ENCODE measurements around the gene TTC7B.
A peak's percentile ranks its signal among the peaks of the same experiment; 100 is the strongest.

TTC7B gene

GRCh38 chr14:90804292-90805083 is 11.7 kb downstream of the TTC7B start:
- DNase-seq: no peak

- no peak for DNase-seq
Observed at GRCh38 chr14:90803249-90803648, 13.0 kb downstream of the TTC7B start.

DNA sequence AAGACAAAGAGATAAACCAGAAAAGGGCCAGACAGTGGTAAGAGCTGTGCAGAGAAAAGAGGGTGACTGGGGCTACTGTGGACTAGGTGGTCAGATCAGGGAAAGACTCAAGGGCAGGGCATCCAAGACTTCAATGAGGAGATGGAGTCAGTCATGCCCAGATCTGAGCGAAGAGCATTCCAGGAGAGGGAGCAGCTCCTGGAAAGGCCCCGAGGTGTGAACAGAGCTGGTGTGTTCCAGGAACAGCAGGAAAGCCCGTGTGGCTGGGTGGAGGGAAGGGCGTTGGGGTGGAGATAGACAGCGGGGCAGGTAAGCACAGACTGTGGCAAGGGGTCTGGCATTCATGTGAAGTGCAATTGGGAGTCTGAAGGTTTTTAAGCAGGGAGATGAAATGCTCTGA is 16.8 kb downstream of the TTC7B start:
- no peak for DNase-seq

DNA sequence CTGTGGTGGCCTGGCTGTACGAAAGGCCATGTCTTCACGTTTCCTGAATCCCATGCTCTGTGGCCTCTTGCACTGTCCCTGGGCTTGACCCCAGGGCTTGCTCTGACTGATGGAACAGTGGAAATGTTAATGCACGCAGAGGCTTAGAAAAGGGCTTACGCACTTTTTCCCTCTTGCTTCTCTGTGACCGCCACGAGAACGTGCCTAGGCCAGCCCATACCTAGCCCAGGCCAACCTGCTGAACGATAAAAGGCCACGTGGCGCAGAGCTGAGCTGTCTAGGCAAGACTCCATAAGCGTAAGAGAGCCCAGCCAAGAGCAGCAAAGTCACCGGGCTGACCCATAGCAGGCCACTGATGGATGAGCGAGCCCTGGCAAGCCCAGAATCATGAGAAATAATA is 18.3 kb downstream of the TTC7B start:
- DNase-seq: no peak

- no peak for DNase-seq
Observed at GRCh38 chr14:90797451-90797850, 18.8 kb downstream of the TTC7B start.

- no peak for DNase-seq
Observed at GRCh38 chr14:90796329-90796728, 19.9 kb downstream of the TTC7B start.

GRCh38 chr14:90795744-90796143 is 20.5 kb downstream of the TTC7B start:
- no peak for DNase-seq

- no peak for DNase-seq
Observed at GRCh38 chr14:90791486-90791885, 24.7 kb downstream of the TTC7B start.

DNA sequence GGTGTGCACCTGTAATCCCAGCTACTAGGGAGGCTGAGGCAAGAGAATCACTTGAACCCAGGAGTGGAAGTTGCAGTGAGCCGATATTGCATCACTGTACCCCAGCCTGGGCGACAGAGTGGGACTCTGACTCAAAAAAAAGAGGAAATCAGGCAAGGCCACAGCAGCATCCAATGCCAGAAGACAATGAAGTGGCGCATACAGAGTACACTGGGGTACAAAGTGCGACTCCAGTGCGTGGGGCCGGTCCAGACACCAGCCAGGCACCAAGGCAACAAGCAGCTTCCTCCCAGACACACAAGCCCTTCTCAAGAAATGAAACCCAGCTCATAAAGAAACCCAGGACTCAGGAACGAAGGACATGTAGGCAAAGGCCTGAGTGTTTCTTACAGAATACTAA is 28.2 kb downstream of the TTC7B start:
- DNase-seq: no peak

- no peak for DNase-seq
Observed at GRCh38 chr14:90785876-90786450, 30.3 kb downstream of the TTC7B start.

DNA sequence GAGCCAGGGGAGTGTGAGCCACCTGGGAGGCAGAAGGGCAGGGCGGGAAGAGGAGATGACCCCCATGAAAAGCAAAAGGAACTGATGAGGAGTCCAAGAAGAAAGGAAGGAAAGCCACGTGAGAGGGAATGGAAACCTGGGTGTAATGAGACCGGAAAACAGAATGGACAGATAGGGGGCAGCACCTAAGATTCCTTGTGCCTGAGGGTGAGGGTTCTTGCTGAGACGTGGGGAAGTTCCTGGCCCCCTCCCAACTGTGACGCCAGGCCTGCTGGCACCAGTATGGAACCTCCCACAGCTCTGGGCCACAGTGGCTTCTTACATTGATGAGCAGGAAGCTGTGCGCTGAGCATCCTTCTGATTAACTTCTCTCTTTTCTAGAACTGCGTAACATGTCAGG is 30.8 kb downstream of the TTC7B start:
- no peak for DNase-seq

- no peak for DNase-seq
Observed at GRCh38 chr14:90784621-90785270, 31.5 kb downstream of the TTC7B start.

GRCh38 chr14:90783344-90783743 is 32.9 kb downstream of the TTC7B start:
- DNase-seq: no peak

DNA sequence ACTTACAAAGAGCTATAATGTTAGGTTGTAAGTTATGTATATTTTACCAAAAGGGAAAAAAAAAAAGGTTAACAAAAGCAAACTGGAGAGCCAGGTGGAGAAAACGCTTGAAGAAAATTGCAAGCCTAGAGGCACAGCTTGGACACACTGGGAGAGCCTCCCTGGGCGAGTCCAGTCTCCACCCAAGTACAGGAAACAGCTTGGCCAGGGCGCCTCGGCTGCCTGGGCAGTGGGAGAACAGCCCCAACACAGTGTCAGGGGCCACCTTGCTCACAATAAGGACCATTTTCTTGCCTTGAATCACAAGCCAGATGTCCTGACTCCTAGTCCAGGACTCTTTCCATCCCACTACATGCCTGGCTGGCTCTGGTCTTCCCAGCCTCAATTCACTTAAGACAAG is 33.3 kb downstream of the TTC7B start:
- no peak for DNase-seq

GRCh38 chr14:90781876-90782275 is 34.4 kb downstream of the TTC7B start:
- no peak for DNase-seq

DNA sequence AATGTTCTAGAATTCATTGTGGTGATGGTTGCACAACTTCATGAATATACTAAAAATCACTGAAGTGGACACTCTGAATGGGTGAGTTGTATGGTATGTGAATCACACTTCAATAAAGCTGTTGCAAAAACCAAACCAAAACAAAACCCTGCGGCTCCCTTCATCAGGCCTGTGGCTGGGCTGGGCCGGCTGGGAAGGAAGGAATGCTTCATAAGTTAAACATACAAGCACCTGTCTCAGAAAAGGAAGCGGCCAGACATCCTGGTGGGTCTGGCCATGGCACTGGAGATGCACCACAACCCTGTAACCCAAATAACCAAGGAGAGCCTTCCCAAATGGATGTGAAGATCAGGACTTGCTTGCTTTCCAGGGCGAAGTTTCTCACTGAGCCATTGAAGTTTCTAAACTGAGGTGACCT is 34.9 kb downstream of the TTC7B start:
- DNase-seq: no peak

GRCh38 chr14:90780519-90780918 is 35.7 kb downstream of the TTC7B start:
- no peak for DNase-seq

GRCh38 chr14:90778571-90779255 is 37.5 kb downstream of the TTC7B start:
- no peak for DNase-seq

GRCh38 chr14:90777830-90778485 is 38.3 kb downstream of the TTC7B start:
- DNase-seq: no peak

GRCh38 chr14:90777358-90777757 is 38.9 kb downstream of the TTC7B start:
- no peak for DNase-seq

DNA sequence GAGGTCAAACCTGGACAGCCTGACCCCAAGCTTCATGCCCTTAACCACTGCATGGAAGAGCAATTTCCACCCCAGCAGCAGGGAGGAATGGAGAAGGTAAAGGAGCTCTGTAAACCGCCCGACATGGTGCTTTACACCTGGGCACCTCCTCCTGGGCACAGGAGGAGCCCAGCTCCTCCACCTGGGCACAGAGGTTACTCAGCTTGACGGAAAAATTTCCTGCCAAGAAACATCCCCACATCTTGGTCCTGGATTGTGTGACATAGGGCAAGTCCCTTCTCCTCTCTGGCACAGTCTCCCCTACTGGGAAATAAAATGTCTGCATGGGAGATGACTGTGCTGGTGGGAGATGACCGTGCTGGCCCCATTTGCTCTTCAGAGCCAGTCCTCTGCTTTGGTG is 40.8 kb downstream of the TTC7B start:
- DNase-seq: no peak

- DNase-seq: peak; percentile 36
Observed at GRCh38 chr14:90774316-90774715, 41.9 kb downstream of the TTC7B start.

- no peak for DNase-seq
Observed at GRCh38 chr14:90773705-90774104, 42.5 kb downstream of the TTC7B start.
